Measurements from ENCODE around the gene HDAC9.

HDAC9 gene

GRCh38 chr7:18526368-18526878, 30.9 kb downstream of the HDAC9 start:
- no peak for DNase-seq

- no peak for DNase-seq
Observed at GRCh38 chr7:18529239-18529638, 33.7 kb downstream of the HDAC9 start.

- DNase-seq, result no peak
Observed at GRCh38 chr7:18530224-18531179, 35.0 kb downstream of the HDAC9 start.

- no peak for DNase-seq
Observed at GRCh38 chr7:18531539-18531938, 36.0 kb downstream of the HDAC9 start.

- no peak for DNase-seq
Observed at GRCh38 chr7:18532813-18533212, 37.3 kb downstream of the HDAC9 start.

GRCh38 chr7:18534481-18534880, 38.9 kb downstream of the HDAC9 start:
- DNase-seq, result no peak

- no peak for DNase-seq
Observed at GRCh38 chr7:18535810-18536415, 40.4 kb downstream of the HDAC9 start.

GRCh38 chr7:18536486-18536885, 40.9 kb downstream of the HDAC9 start:
- DNase-seq, result no peak

GRCh38 chr7:18538554-18539250, 43.2 kb downstream of the HDAC9 start:
- DNase-seq, result no peak

- DNase-seq, result no peak
Observed at GRCh38 chr7:18540396-18540795, 44.8 kb downstream of the HDAC9 start.

- DNase-seq, result no peak
Observed at GRCh38 chr7:18541181-18541870, 45.8 kb downstream of the HDAC9 start.

GRCh38 chr7:18541871-18542212, 46.3 kb downstream of the HDAC9 start:
- no peak for DNase-seq

GRCh38 chr7:18546576-18546975, 51.0 kb downstream of the HDAC9 start:
- DNase-seq, result no peak

GRCh38 chr7:18547509-18548187, 52.1 kb downstream of the HDAC9 start:
- no peak for DNase-seq

GRCh38 chr7:18548534-18548933, 53.0 kb downstream of the HDAC9 start:
- DNase-seq, result no peak

- DNase-seq, result no peak
Observed at GRCh38 chr7:18550574-18550973, 55.0 kb downstream of the HDAC9 start.

GRCh38 chr7:18552316-18552916, 56.9 kb downstream of the HDAC9 start:
- DNase-seq, result no peak

- DNase-seq, result no peak
Observed at GRCh38 chr7:18552943-18553604, 57.5 kb downstream of the HDAC9 start.

GRCh38 chr7:18553605-18554003, 58.1 kb downstream of the HDAC9 start:
- DNase-seq, result no peak

- DNase-seq, result no peak
Observed at GRCh38 chr7:18555120-18555519, 59.6 kb downstream of the HDAC9 start.

- no peak for DNase-seq
Observed at GRCh38 chr7:18555968-18556367, 60.4 kb downstream of the HDAC9 start.

Measured in bone marrow (tissue), 2 donors.